NOMO-1 treated with DMSO at 0.1 percent for 48 hours (cell line): ENCODE results near the gene UNC5B.

Experiments
- DNase-seq: peaks from one replicate; lab custom pipeline; 2025; ENCODE audit not compliant: unreplicated experiment; lab: John Stamatoyannopoulos, UW

UNC5B gene

GRCh38 chr10:71212318-71213126, at the start of gene UNC5B:
TSS of gene UNC5B (plus strand) at chr10:71212570. CDS start at chr10:71212986, 416 bp downstream.
- DNase-seq = peak; percentile 82

- no peak for DNase-seq
Measured at GRCh38 chr10:71173466-71173865, 38.9 kb upstream of the UNC5B start.

GRCh38 chr10:71176661-71177060, 35.7 kb upstream of the UNC5B start:
- no peak for DNase-seq

GRCh38 chr10:71177651-71178199, 34.6 kb upstream of the UNC5B start:
- DNase-seq = no peak

GRCh38 chr10:71178880-71179279, 33.5 kb upstream of the UNC5B start:
- DNase-seq = no peak

GRCh38 chr10:71179382-71179781, 33.0 kb upstream of the UNC5B start:
- no peak for DNase-seq

- DNase-seq = no peak
Measured at GRCh38 chr10:71184421-71184820, 27.9 kb upstream of the UNC5B start.

GRCh38 chr10:71185209-71185608, 27.2 kb upstream of the UNC5B start:
- DNase-seq = no peak

GRCh38 chr10:71187197-71187596, 25.2 kb upstream of the UNC5B start:
- DNase-seq = no peak

GRCh38 chr10:71187600-71187999, 24.8 kb upstream of the UNC5B start:
- no peak for DNase-seq

GRCh38 chr10:71188201-71188600, 24.2 kb upstream of the UNC5B start:
- DNase-seq = no peak

- DNase-seq = no peak
Measured at GRCh38 chr10:71191019-71191418, 21.4 kb upstream of the UNC5B start.

- DNase-seq = no peak
Measured at GRCh38 chr10:71191551-71192076, 20.8 kb upstream of the UNC5B start.

GRCh38 chr10:71193516-71193915, 18.9 kb upstream of the UNC5B start:
- no peak for DNase-seq

GRCh38 chr10:71197955-71198354, 14.4 kb upstream of the UNC5B start:
- DNase-seq = no peak

GRCh38 chr10:71201849-71202248, 10.5 kb upstream of the UNC5B start:
- DNase-seq = no peak

GRCh38 chr10:71202314-71202713, 10.1 kb upstream of the UNC5B start:
- DNase-seq = no peak

- no peak for DNase-seq
Measured at GRCh38 chr10:71203124-71203523, 9.2 kb upstream of the UNC5B start.

GRCh38 chr10:71203716-71204115, 8.7 kb upstream of the UNC5B start:
- no peak for DNase-seq

GRCh38 chr10:71204746-71205145, 7.6 kb upstream of the UNC5B start:
- DNase-seq = no peak

GRCh38 chr10:71205468-71205867, 6.9 kb upstream of the UNC5B start:
- DNase-seq = no peak

GRCh38 chr10:71206911-71207310, 5.5 kb upstream of the UNC5B start:
- DNase-seq = no peak
